A673 (cell line): ENCODE data around the gene BIVM. TPM values are rescaled to one million over a fixed set of nuclear protein-coding genes. Genes with fewer than 3 reads are reported as not detected.

Experiments used
- Bru-seq: library from RNA; stranded (reverse); fragments of 400-500 nt; gene quantifications from one replicate; lab custom pipeline; 2021; lab: Mats Ljungman, UMichigan
- BruChase-seq, 2 experiments: library from RNA; stranded (reverse); fragments of 400-500 nt; gene quantifications; one replicate each; lab custom pipeline; 2021; lab: Mats Ljungman, UMichigan
- BruUV-seq: library from RNA; stranded (reverse); fragments of 400-500 nt; replicated peaks from 2 replicates; lab custom pipeline; 2021; lab: Mats Ljungman, UMichigan
- CTCF ChIA-PET: fragments of 300-600 bp; sonication (Branson Sonifier 250); formaldehyde crosslinking; loops from one replicate; lab custom pipeline; 2022; ENCODE audit warnings: antibody characterized with exemption; lab: Charles Lee
- POLR2A ChIA-PET: fragments of 300-600 bp; sonication (Branson Sonifier 250); formaldehyde crosslinking; loops from one replicate; lab custom pipeline; 2022; ENCODE audit warnings: antibody characterized with exemption; ENCODE audit not compliant: low non-redundant PET; lab: Charles Lee
- DNase-seq: peaks from one replicate; pipeline ENCODE4 v3.0.0-alpha.2; 2015; ENCODE audit warnings: low spot score
- H3K27ac ChIP-seq: fragments of 200-600 bp; sonication (generic); 2 replicates; pipeline ENCODE4 v1.5.1; 2016; ENCODE audit warnings: mixed run types, low read depth, mild to moderate bottlenecking, mixed read lengths, antibody characterized with exemption, low read length; ENCODE audit not compliant: poor library complexity, severe bottlenecking
- H3K27me3 ChIP-seq: fragments of 200-600 bp; sonication (generic); replicated peaks from 2 replicates; pipeline ENCODE4 v1.6.1; 2017; ENCODE audit warnings: mixed run types, low read depth, mild to moderate bottlenecking, mixed read lengths, antibody characterized with exemption, low read length; ENCODE audit not compliant: insufficient read depth, poor library complexity
- H3K36me3 ChIP-seq: fragments of 200-600 bp; sonication (generic); 2 replicates; pipeline ENCODE4 v1.6.1; 2016; ENCODE audit warnings: mixed run types, mild to moderate bottlenecking, mixed read lengths, antibody characterized with exemption, low read length; ENCODE audit not compliant: insufficient read depth, poor library complexity, severe bottlenecking
- H3K4me1 ChIP-seq: fragments of 200-600 bp; sonication (generic); 2 replicates; pipeline ENCODE4 v1.6.1; 2017; ENCODE audit warnings: mixed run types, mild to moderate bottlenecking, mixed read lengths, antibody characterized with exemption, low read length; ENCODE audit not compliant: insufficient read depth, poor library complexity, severe bottlenecking
- H3K4me3 ChIP-seq: fragments of 200-600 bp; sonication (generic); 2 replicates; pipeline ENCODE4 v1.5.1; 2016; ENCODE audit warnings: low read depth, mixed run types, mild to moderate bottlenecking, mixed read lengths, low read length; ENCODE audit not compliant: poor library complexity, severe bottlenecking
- H3K9me3 ChIP-seq: fragments of 200-600 bp; sonication (generic); 2 replicates; pipeline ENCODE4 v1.6.1; 2016; ENCODE audit warnings: mixed run types, low read depth, mild to moderate bottlenecking, mixed read lengths, antibody characterized with exemption, low read length; ENCODE audit not compliant: poor library complexity, severe bottlenecking
- EZH2 ChIP-seq: fragments of 200-600 bp; sonication (generic); IDR thresholded peaks from 2 replicates; pipeline ENCODE4 v1.6.1; 2017; ENCODE audit warnings: borderline replicate concordance, low read depth, mild to moderate bottlenecking, mixed read lengths, antibody characterized with exemption, low read length; ENCODE audit not compliant: poor library complexity, severe bottlenecking
- intact Hi-C: fragments of 100-400 bp; cut with micrococcal nuclease; formaldehyde crosslinking; loops from one replicate; pipeline ENCODE4 v1.10.0; 2022; ENCODE audit not compliant: unreplicated experiment
- long read RNA-seq: library from polyadenylated mRNA; stranded (forward); transcript quantifications from one replicate; pipeline ENCODE4 v2.0.0, GENCODE V29; 2022
- total RNA-seq: library from RNA; stranded (reverse); gene quantifications from 2 replicates; pipeline ENCODE4 v1.2.3, GENCODE V29; 2021
- TF ChIP-seq, protein P1 (sequence below): fragments of 300-800, 200-600 bp; sonication (generic); conservative IDR thresholded peaks from 2 replicates; pipeline ENCODE4 v1.5.1; 2017; ENCODE audit warnings: low read depth, mild to moderate bottlenecking, antibody characterized with exemption, low read length, moderate library complexity, mixed read lengths

The BIVM gene
- total RNA-seq (19.5 and 21.9 TPM in 2 replicates), Bru-seq, nascent RNA (percentile 80 among the genes with signal in this experiment), BruChase-seq, experiment 1, labeled RNA remaining after a 2-hour chase (percentile 94 among the genes with signal in this experiment), BruChase-seq, experiment 2, labeled RNA remaining after a 6-hour chase (percentile 96 among the genes with signal in this experiment)
- long read RNA-seq, transcript BIVM-201 (11 exons, 3,859 nt) = major isoform, 7 of 45 reads
- long read RNA-seq, partial matches to known transcripts = 2 of 45 reads
- long read RNA-seq, other reads (novel, unspliced or antisense) = 36 of 45 reads

DNA sequence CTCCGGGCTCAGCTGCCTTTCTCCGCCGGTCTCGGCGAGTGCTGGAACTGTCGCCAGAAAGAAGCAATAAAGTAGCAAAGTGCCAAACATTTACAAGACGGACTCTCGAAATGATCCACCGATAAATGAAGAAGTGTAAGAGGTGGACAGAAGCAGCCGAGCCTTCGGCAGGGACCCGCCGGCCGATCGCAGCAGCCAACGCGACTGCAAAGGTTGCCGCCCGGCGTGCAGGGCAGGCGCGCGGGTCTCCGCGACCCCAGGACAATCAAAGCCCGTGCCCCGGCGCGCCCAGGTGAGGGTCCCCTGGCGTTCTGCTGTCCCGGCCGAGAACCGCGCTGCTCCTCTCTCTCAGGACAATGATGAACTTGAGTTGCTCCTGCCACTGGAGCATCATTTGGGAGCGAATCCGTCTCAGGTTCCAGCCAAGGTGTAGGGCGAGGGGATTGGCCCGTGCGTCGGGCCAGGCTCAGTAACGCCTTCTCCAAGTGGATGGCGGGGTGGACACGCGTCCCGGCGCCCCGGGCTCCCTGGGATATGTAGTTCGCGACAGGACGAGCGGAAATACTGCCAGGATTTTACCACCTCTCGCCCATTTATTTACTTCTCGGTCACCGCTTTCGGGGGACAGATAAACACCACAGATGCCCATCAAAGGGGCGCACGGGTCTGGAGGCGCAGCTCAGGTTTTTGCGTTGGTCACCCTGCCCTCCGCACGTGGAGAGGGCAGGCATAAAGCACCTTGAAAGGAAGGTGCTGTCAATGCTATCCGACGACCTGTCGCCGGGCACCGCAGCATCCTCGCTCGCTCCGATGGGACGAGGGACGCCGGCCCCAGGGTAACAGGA, at the start of gene BIVM, which contains the start of gene POGLUT2:
Gene BIVM, plus strand, starts transcription at position 539 of the 845 bp plus-strand sequence. CDS start 8,149 bp downstream, outside the sequence.
Gene POGLUT2, minus strand, starts transcription at position 396 of the 845 bp plus-strand sequence. Its CDS starts 306 bp downstream, at position 90.
- H3K27ac ChIP-seq = peak within 1 kb of the TSS; percentile 84
- H3K27me3 ChIP-seq = no peaks in the 10 kb centered on the region
- no peaks in the 10 kb centered on the region for H3K36me3 ChIP-seq
- intact Hi-C loops = loop anchor here (1.0 to 2.0 kb wide), 2 partner anchors 28 to 47 kb away; partner anchors contain the start of gene ERCC5
- ChIA-PET POLR2A (no interaction called here), CTCF (interaction anchor here (1.5 kb wide), 1 partner anchor 47 kb away, joined by 6 read pairs; the partner anchor contains the start of gene ERCC5)
- TF ChIP-seq, protein P1, sequence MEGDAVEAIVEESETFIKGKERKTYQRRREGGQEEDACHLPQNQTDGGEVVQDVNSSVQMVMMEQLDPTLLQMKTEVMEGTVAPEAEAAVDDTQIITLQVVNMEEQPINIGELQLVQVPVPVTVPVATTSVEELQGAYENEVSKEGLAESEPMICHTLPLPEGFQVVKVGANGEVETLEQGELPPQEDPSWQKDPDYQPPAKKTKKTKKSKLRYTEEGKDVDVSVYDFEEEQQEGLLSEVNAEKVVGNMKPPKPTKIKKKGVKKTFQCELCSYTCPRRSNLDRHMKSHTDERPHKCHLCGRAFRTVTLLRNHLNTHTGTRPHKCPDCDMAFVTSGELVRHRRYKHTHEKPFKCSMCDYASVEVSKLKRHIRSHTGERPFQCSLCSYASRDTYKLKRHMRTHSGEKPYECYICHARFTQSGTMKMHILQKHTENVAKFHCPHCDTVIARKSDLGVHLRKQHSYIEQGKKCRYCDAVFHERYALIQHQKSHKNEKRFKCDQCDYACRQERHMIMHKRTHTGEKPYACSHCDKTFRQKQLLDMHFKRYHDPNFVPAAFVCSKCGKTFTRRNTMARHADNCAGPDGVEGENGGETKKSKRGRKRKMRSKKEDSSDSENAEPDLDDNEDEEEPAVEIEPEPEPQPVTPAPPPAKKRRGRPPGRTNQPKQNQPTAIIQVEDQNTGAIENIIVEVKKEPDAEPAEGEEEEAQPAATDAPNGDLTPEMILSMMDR = no peak
- TF ChIP-seq EZH2 = no peak
- H3K4me3 ChIP-seq = peak within 1 kb of the TSS; percentile 75
- peak; percentile 97 for DNase-seq
- BruUV-seq = TSS peak; percentile 58
- H3K4me1 ChIP-seq = peaks cover 16% of the 10 kb centered on the region
- no peaks in the 10 kb centered on the region for H3K9me3 ChIP-seq

- H3K4me3 ChIP-seq = no peak overlapping the region
- BruUV-seq = no TSS peak
- DNase-seq = no peak
- ChIA-PET CTCF (no interaction called here), POLR2A (no interaction called here)
- H3K36me3 ChIP-seq = no peaks in the 10 kb centered on the region
- no peaks in the 10 kb centered on the region for H3K4me1 ChIP-seq
- TF ChIP-seq, protein P1 = no peak
- TF ChIP-seq EZH2 = no peak
- intact Hi-C loops = no loop called here
- no peaks in the 10 kb centered on the region for H3K27me3 ChIP-seq
- H3K9me3 ChIP-seq = peaks cover 4% of the 10 kb centered on the region
- H3K27ac ChIP-seq = no peak overlapping the region
Measured at GRCh38 chr13:102751886-102752285, 47.0 kb upstream of the BIVM start.

DNA sequence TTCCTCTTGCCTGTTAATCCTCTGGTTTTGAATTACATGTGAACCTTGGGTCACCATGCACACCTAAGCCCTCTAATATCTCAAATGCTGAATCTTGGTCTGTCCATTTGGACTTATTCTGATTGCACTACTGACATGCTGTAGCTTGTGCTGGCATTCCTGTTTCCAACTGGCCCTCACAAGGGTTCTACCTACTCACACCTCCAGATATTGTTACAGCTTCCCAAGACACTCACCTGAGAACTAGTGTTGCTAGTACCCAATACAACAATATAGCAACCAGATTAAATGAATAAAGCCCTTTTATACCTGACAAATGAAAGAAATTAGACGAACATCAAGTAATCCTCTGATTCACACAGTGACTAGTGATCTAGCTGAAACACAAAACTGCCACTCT, 41.9 kb upstream of the BIVM start:
- intact Hi-C loops = no loop called here
- Histone ChIP-seq H3K4me3 (no peak overlapping the region), H3K4me1 (no peaks in the 10 kb centered on the region), H3K27ac (no peak overlapping the region), H3K36me3 (no peaks in the 10 kb centered on the region), H3K27me3 (no peaks in the 10 kb centered on the region), H3K9me3 (peaks cover 3% of the 10 kb centered on the region)
- POLR2A ChIA-PET = no interaction called here
- CTCF ChIA-PET = no interaction called here
- no TSS peak for BruUV-seq
- no peak for TF ChIP-seq EZH2
- TF ChIP-seq, protein P1 = no peak
- no peak for DNase-seq
